ENCODE data around the gene CAPN3. TPM values are rescaled to one million over a fixed set of nuclear protein-coding genes. Genes with fewer than 3 reads are reported as not detected.

The CAPN3 gene
- total RNA-seq, 3 donors from 2014 or later (not counting 1 experiment from before 2014, with no cell fraction given) = 5.5 to 10.8 (median 6.8) TPM

DNA sequence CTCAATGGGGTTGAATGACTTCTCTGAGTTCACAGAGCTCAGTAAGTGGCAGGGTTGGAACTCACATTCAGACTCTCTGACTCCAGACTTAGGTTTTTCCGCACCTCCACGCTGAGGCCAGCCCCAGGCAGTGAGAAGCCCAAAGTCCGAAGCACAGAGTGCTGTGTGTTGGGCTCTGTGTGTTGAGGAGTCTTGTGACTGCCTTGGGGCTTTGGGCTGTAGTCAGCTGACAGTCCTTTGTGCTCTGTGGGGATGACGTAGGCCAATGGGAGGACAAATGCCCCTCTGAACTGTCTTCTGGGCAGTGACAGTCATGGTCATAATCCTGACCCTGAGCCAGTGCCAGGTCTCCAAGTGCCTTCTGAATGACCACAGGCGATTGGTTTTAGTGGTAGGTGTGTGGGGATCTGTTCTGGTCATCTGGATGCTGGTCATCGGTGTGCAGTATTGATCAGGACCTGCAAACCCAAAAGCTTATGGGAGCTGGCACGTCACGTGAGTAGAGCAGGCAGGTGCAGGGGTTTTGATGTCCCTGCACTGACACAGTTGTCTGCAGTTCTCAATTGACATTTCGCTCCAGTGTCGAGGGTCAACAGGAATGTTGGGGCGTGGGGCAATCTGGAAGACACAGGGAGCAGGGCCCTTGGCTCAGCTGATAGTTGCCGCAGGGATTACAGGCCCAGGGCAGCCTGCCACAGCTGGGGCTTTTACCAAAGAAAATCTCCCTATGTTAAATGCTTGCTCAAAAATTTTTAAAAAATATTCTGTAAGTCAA, 45.3 kb downstream of the CAPN3 start:
- no peak for ATAC-seq

GRCh38 chr15:42405863-42406482, 46.7 kb downstream of the CAPN3 start:
- no peaks in the 10 kb centered on the region for H3K27me3 ChIP-seq (ENCODE audit: control insufficient read depth, insufficient read depth, low read length)
- Mint-ChIP-seq H3K27ac (no peak overlapping the region), H3K9me3 (no peaks in the 10 kb centered on the region), H3K4me3 (no peak overlapping the region), H3K27me3 (ENCODE audit: low read depth in 2 of 2) (no peaks in the 10 kb centered on the region), H3K4me1 (peaks cover 23 to 24% of the 10 kb centered on the region in 2 donors), H3K36me3 (no peaks in the 10 kb centered on the region)
- peaks cover 3% of the 10 kb centered on the region for H3K36me3 ChIP-seq (ENCODE audit: control insufficient read depth, insufficient read depth, low read length)
- TF ChIP-seq, protein P1, sequence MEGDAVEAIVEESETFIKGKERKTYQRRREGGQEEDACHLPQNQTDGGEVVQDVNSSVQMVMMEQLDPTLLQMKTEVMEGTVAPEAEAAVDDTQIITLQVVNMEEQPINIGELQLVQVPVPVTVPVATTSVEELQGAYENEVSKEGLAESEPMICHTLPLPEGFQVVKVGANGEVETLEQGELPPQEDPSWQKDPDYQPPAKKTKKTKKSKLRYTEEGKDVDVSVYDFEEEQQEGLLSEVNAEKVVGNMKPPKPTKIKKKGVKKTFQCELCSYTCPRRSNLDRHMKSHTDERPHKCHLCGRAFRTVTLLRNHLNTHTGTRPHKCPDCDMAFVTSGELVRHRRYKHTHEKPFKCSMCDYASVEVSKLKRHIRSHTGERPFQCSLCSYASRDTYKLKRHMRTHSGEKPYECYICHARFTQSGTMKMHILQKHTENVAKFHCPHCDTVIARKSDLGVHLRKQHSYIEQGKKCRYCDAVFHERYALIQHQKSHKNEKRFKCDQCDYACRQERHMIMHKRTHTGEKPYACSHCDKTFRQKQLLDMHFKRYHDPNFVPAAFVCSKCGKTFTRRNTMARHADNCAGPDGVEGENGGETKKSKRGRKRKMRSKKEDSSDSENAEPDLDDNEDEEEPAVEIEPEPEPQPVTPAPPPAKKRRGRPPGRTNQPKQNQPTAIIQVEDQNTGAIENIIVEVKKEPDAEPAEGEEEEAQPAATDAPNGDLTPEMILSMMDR (IDR thresholded peaks at IDR 0.05) = no peak
- no peak overlapping the region for H3K4me3 ChIP-seq (ENCODE audit: low read length)
- WGBS (ENCODE audit: insufficient coverage) = 92% methylated on average over 5 of the region's 6 CpGs
- intact Hi-C loops (cut with micrococcal nuclease) = no loop called here
- DNase-seq = no peak
- no peak overlapping the region for H3K27ac ChIP-seq (ENCODE audit: low read length)
- no peak for ATAC-seq
- H3K9me3 ChIP-seq (ENCODE audit: control insufficient read depth, insufficient read depth, low read length) = no peaks in the 10 kb centered on the region
- peaks cover 21% of the 10 kb centered on the region for H3K4me1 ChIP-seq (ENCODE audit: control insufficient read depth, insufficient read depth, low read length)

More for the DNA sequence above, 45.3 kb downstream of the CAPN3 start:
- Mint-ChIP-seq H3K4me3 (no peak overlapping the region), H3K27me3 (ENCODE audit: low read depth in 2 of 2) (no peaks in the 10 kb centered on the region), H3K27ac (no peak overlapping the region), H3K9me3 (no peaks in the 10 kb centered on the region), H3K36me3 (no peaks in the 10 kb centered on the region), H3K4me1 (peaks cover 26 to 30% of the 10 kb centered on the region in 2 donors)
- no peak overlapping the region for H3K27ac ChIP-seq (ENCODE audit: low read length)
- WGBS (ENCODE audit: insufficient coverage) = 87% methylated on average over 12 of the region's 12 CpGs
- no peak overlapping the region for H3K4me3 ChIP-seq (ENCODE audit: low read length)
- H3K36me3 ChIP-seq (ENCODE audit: control insufficient read depth, insufficient read depth, low read length) = no peaks in the 10 kb centered on the region
- DNase-seq = no peak
- intact Hi-C loops (cut with micrococcal nuclease) = no loop called here
- H3K27me3 ChIP-seq (ENCODE audit: control insufficient read depth, insufficient read depth, low read length) = no peaks in the 10 kb centered on the region
- H3K9me3 ChIP-seq (ENCODE audit: control insufficient read depth, insufficient read depth, low read length) = no peaks in the 10 kb centered on the region
- peaks cover 22% of the 10 kb centered on the region for H3K4me1 ChIP-seq (ENCODE audit: control insufficient read depth, insufficient read depth, low read length)
- TF ChIP-seq, protein P1 (IDR thresholded peaks at IDR 0.05) = no peak

- H3K27ac Mint-ChIP-seq = no peak overlapping the region
- intact Hi-C loops (cut with micrococcal nuclease) = no loop called here
- H3K9me3 Mint-ChIP-seq = no peaks in the 10 kb centered on the region
- ATAC-seq (no peak), DNase-seq (no peak)
- TF ChIP-seq, protein P1 (IDR thresholded peaks at IDR 0.05) = no peak
- H3K4me3 ChIP-seq (ENCODE audit: low read length) = no peak overlapping the region
- peaks cover under 1 to 2% of the 10 kb centered on the region in 2 donors for H3K4me1 Mint-ChIP-seq
- no peak overlapping the region for H3K4me3 Mint-ChIP-seq
- no peaks in the 10 kb centered on the region for H3K27me3 ChIP-seq (ENCODE audit: control insufficient read depth, insufficient read depth, low read length)
- no peaks in the 10 kb centered on the region for H3K36me3 Mint-ChIP-seq
- WGBS (ENCODE audit: insufficient coverage) = 94% methylated on average over 4 of the region's 4 CpGs
- no peak overlapping the region for H3K27ac ChIP-seq (ENCODE audit: low read length)
- no peaks in the 10 kb centered on the region for H3K9me3 ChIP-seq (ENCODE audit: control insufficient read depth, insufficient read depth, low read length)
- peaks cover 11% of the 10 kb centered on the region for H3K36me3 ChIP-seq (ENCODE audit: control insufficient read depth, insufficient read depth, low read length)
- no peaks in the 10 kb centered on the region for H3K4me1 ChIP-seq (ENCODE audit: control insufficient read depth, insufficient read depth, low read length)
- no peaks in the 10 kb centered on the region for H3K27me3 Mint-ChIP-seq (ENCODE audit: low read depth in 2 of 2)
Observed at GRCh38 chr15:42408178-42408577, 48.9 kb downstream of the CAPN3 start.

All from natural killer cell (primary cell).